ENCODE results near the gene RASA3.
"Not testable (repeated sequence)": the region's sequence is repeated elsewhere in the genome, so short reads cannot be mapped to it uniquely, and the experiment has no call there.

RASA3 gene

GRCh38 chr13:114115191-114115671 lies 17.2 kb downstream of the RASA3 start:
- H3K4me3 ChIP-seq (ENCODE audit: low read depth, low read length) = no peak overlapping the region
- no peak for DNase-seq (ENCODE audit: low read depth)
- no peak for TF ChIP-seq CTCF (IDR thresholded peaks at IDR 0.05; ENCODE audit: low read depth, low read length, missing control alignments)

- DNase-seq (ENCODE audit: low read depth); H3K4me3 ChIP-seq (ENCODE audit: low read depth, low read length): not testable (repeated sequence)
Measured at GRCh38 chr13:114114666-114115065, 17.8 kb downstream of the RASA3 start.

- no peak for TF ChIP-seq CTCF (IDR thresholded peaks at IDR 0.05; ENCODE audit: low read depth, low read length, missing control alignments)
- no peak for DNase-seq (ENCODE audit: low read depth)
- H3K4me3 ChIP-seq (ENCODE audit: low read depth, low read length) = no peak overlapping the region
Measured at GRCh38 chr13:114114006-114114640, 18.3 kb downstream of the RASA3 start.

GRCh38 chr13:114113395-114113794 lies 19.0 kb downstream of the RASA3 start:
- not testable (repeated sequence) for DNase-seq (ENCODE audit: low read depth); H3K4me3 ChIP-seq (ENCODE audit: low read depth, low read length)

- H3K4me3 ChIP-seq (ENCODE audit: low read depth, low read length) = no peak overlapping the region
- no peak for TF ChIP-seq CTCF (IDR thresholded peaks at IDR 0.05; ENCODE audit: low read depth, low read length, missing control alignments)
- no peak for DNase-seq (ENCODE audit: low read depth)
Measured at GRCh38 chr13:114112826-114113322, 19.5 kb downstream of the RASA3 start.

GRCh38 chr13:114112231-114112825 lies 20.1 kb downstream of the RASA3 start:
- no peak overlapping the region for H3K4me3 ChIP-seq (ENCODE audit: low read depth, low read length)
- no peak for DNase-seq (ENCODE audit: low read depth)
- TF ChIP-seq CTCF (IDR thresholded peaks at IDR 0.05; ENCODE audit: low read depth, low read length, missing control alignments) = no peak

- TF ChIP-seq CTCF (IDR thresholded peaks at IDR 0.05; ENCODE audit: low read depth, low read length, missing control alignments) = no peak
- DNase-seq (ENCODE audit: low read depth) = no peak
- no peak overlapping the region for H3K4me3 ChIP-seq (ENCODE audit: low read depth, low read length)
Measured at GRCh38 chr13:114111577-114111976, 20.8 kb downstream of the RASA3 start.

- H3K4me3 ChIP-seq (ENCODE audit: low read depth, low read length); DNase-seq (ENCODE audit: low read depth): not testable (repeated sequence)
Measured at GRCh38 chr13:114110830-114111189, 21.6 kb downstream of the RASA3 start.
